KBM-7 (cell line): ENCODE data around the gene FBXO34.
"Not testable (repeated sequence)": the region's sequence is repeated elsewhere in the genome, so short reads cannot be mapped to it uniquely, and the experiment has no call there.

ENCODE experiments used
- DNase-seq: peaks from one replicate; pipeline ENCODE4 v3.0.0-alpha.2; 2015
- in situ Hi-C: fragments of 300-500 bp; cut with MboI; formaldehyde crosslinking; loops from 2 replicates; pipeline ENCODE4 v1.14.3; 2020; ENCODE audit warnings: low sequenced_read_pairs, low pct_unique_long_range_greater_than_20kb, mixed read lengths

The FBXO34 gene

DNA sequence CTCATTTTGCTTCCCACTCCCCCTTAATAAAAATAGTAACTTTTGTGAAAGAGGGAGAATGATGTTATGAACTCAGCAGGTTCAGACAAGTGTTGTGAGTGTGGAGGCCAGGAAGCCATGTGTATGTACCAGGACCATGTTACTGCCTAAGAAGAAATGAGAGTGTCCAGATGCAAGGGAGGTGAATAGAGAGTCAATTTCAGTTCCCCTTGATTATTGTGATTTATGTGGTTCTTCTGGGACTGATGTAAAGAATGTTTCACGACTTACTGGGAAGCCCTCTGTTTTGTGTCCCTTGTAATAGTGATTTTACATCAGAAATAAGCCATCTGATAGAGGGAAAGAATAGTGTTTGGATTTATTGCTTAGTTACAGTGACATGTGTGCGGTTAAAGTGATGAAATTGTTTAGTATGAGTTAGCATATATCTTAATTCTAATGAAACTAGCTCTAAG is 32.5 kb downstream of the FBXO34 start:
- DNase-seq = peak; percentile 19
- in situ Hi-C loops = no loop called here

- in situ Hi-C loops = no loop called here
- no peak for DNase-seq
Measured at GRCh38 chr14:55306938-55307589, 35.8 kb downstream of the FBXO34 start.

DNA sequence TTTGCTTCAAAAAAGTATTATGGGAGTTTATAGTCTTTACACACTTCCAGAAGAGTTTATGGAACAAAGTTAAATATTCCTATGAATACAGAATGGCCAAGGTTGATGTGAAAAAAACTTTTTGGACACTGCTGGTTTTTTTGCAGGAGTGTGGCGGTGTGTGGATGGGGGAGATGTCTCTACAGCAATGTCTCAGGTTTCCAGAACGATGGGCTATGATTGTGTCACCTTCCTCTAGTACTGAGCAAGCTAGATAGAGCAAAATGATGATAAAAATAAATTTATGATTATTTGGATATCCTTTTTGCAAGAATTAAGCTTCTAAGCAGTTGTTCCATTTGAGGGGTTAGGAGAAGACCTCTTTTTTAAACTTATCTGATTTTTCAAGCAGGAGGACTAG is 37.9 kb downstream of the FBXO34 start:
- in situ Hi-C loops = no loop called here
- DNase-seq = no peak

- in situ Hi-C loops = no loop called here
- DNase-seq = no peak
Measured at GRCh38 chr14:55309761-55310365, 38.6 kb downstream of the FBXO34 start.

DNA sequence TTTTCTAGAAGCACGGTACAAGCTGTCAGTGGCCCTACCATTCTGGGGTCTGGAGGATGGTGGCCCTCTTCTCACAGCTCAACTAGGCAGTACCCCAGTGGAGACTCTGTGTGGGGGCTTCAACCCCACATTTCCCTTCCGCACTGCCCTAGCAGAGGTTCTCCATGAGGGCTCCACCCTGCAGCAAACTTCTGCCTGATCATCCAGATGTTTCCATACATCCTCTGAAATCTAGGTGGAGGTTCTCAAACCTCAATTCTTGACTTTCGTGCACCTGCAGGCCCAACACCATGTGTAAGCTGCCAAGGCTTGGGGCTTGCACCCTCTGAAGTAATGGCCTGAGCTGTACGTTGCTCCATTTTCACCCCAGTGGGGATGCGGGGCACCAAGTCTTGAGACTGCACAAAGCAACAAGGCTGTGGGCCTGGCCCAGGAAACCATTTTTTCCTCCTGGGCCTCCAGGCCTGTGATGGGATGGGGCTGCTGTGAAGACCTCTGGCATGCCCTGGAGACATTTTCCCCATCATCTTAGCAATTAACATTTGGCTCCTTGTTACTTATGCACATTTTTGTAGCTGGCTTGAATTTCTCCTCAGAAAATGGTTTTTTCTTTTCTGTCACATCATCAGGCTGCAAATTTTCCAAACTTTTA is 41.3 kb downstream of the FBXO34 start:
- in situ Hi-C loops, DNase-seq: not testable (repeated sequence)

GRCh38 chr14:55313480-55313879 is 42.3 kb downstream of the FBXO34 start:
- in situ Hi-C loops = no loop called here
- DNase-seq = no peak

DNA sequence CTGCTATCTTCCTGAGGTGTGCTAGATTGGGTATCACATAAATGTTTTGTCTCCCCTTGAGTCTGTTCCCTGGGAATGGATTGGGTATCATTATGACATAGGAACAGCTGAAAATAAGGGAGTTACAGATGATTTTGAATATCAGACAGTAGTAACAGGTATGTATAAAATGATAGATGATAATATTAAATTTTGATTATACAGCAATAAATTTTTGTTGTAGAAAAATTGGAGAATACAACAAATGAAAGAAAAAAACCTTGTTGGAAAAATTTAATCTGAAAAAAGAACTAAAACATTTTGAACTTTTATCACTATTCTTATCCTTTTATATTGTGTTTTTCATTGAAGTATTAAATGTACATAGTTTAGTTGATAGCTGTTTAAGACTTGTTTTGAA is 43.2 kb downstream of the FBXO34 start:
- DNase-seq = no peak
- in situ Hi-C loops = no loop called here

DNA sequence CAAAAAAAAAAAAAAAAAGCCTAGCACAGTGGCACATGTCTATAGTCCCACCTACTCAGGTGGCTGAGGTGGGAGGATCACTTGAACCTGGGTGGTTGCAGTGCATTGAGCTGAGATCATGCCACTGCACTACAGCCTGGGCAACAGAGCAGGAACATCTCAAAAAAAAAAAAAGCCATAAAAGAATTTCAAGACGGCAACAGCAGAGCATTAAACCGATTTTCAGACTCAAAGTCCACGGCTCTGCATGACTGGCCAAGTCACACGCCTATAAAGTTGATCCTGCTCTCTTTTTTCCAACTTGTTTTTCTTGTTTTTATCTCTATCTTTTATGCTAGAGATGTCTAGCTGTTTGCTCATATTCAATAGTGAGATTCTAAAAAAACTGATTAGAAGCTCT is 45.3 kb downstream of the FBXO34 start:
- no peak for DNase-seq
- in situ Hi-C loops = no loop called here

GRCh38 chr14:55317542-55318306 is 46.5 kb downstream of the FBXO34 start:
- no peak for DNase-seq
- in situ Hi-C loops = no loop called here

- in situ Hi-C loops = no loop called here
- DNase-seq = no peak
Measured at GRCh38 chr14:55318694-55319093, 47.5 kb downstream of the FBXO34 start.

DNA sequence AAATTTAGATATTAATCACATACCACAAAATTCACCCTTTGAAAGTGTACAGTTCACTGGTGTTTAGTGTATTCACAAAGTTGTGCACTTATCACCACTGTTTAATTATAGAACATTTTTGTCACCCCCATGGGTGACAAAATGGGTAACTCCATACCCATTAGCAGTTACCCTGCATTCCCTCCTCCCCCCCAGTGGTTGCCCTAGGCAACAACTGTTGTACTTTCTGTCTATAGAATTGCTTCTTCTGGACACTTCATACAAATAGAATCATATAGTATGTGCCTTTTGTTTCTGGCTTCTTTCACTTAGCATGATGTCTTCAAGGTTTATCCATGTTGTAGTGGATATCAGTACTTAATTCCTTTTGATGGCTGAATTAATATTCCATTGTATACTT is 52.7 kb downstream of the FBXO34 start:
- in situ Hi-C loops = no loop called here

GRCh38 chr14:55324812-55325211 is 53.6 kb downstream of the FBXO34 start:
- no peak for DNase-seq

More for the DNA sequence above, 52.7 kb downstream of the FBXO34 start:
- no peak for DNase-seq

GRCh38 chr14:55327179-55327578 is 56.0 kb downstream of the FBXO34 start:
- DNase-seq = peak; percentile 28
- in situ Hi-C loops = no loop called here

More at GRCh38 chr14:55324812-55325211, 53.6 kb downstream of the FBXO34 start:
- in situ Hi-C loops = no loop called here

- in situ Hi-C loops = no loop called here
- DNase-seq = no peak
Measured at GRCh38 chr14:55328317-55328716, 57.1 kb downstream of the FBXO34 start.

DNA sequence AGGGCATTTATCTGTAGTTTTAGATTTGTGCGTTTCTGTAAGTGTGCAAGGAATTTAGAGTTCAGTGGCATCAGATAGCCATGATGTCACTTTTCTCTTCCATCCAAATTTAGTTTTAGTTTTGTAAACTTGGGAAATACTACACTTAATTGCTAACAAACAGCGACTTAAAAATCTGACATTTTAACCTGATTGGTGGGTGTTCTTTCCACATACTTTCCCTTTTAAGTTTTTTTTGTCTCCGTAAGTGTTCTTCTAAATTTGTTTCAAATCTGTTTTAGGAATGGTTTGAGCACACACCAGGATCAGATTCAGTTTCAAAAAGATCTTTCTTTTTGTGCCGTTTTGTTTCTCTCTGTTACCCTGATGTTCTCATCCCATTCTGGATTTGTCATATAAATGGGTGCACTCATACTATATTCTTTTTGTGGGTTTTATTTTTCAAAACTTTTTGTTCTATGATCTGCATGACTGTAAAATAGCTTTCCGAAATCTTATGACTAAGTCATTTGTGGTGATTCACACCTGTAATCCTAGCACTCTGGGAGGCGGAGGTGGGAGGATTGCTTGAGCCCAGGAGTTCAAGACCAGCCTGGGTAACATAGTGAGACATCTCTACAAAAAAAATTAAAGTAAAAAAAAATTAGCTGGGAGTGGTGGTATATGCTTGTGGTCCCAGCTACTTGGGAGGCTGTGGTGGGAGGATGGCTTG is 58.9 kb downstream of the FBXO34 start:
- no peak for DNase-seq
- in situ Hi-C loops = no loop called here

- in situ Hi-C loops = no loop called here
Measured at GRCh38 chr14:55332654-55333570, 61.7 kb downstream of the FBXO34 start.

DNA sequence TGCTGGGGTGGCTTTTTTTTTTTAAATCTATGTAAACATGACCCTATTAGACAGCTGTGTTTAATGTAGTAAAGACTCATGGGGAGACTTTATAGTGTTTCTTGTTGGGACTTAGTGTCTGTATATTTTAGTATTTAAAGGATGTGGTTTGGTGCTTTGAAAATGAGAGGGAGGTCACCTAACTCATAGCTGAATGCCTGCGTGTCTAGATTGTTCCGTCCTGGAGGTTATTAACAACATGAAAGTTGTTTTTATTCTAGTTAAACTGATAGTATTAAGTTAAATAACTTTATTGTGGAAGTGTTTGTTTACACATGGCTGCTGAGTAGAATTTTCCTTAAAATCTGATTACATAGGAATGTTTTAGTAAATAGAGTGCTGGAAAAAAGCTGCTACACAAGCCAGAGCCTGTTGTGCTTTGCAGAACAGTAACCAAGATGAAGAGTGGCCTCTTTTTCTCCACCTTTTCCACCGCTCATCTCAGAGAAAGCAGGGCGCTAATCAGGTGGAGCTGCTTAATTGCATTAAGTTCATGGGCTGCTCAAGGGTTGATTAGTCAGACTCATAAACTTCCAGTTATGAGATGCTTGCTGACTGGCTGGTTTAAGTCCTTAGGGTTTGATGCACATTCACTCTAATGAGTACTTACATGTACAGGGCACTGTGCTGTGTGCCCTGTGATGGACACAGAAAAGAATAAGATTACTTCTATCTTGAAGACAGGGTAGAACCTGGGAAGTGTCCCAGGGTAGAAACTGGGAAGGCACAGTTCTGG is 62.7 kb downstream of the FBXO34 start:
- no peak for DNase-seq
- in situ Hi-C loops = no loop called here

More at GRCh38 chr14:55332654-55333570, 61.7 kb downstream of the FBXO34 start:
- DNase-seq = no peak
